Endothelial cell of umbilical vein (primary cell): ENCODE data around the gene PSKH1. TPM values are rescaled to one million over a fixed set of nuclear protein-coding genes. Genes with fewer than 3 reads are reported as not detected.

ENCODE experiments used
- BruUV-seq: library from RNA; stranded (reverse); fragments of 400-500 nt; replicated peaks from 2 replicates; lab custom pipeline; 2021; lab: Mats Ljungman, UMichigan
- CTCF ChIA-PET: fragments of 300-600, 350-600 bp; sonication (Branson Sonifier 250); formaldehyde crosslinking; loops from one replicate; lab custom pipeline; 2021; ENCODE audit warnings: antibody characterized with exemption, inconsistent platforms; lab: Charles Lee
- POLR2A ChIA-PET: fragments of 300-600, 350-600 bp; sonication (Branson Sonifier 250); formaldehyde crosslinking; loops from one replicate; lab custom pipeline; 2021; ENCODE audit warnings: antibody characterized with exemption, inconsistent platforms; lab: Charles Lee
- DNase-seq: peaks from one replicate; pipeline ENCODE4 v3.0.0-alpha.2; 2011; ENCODE audit warnings: low read depth, low spot score
- FAIRE-seq: peaks from 2 replicates; lab custom pipeline; 2011; peaks lifted over from hg19 to GRCh38; lab: Jason Lieb, UNC
- H2AFZ ChIP-seq: 2 replicates; pipeline ENCODE4 v1.6.0; 2012; ENCODE audit warnings: low read depth, low read length, control low read depth, inconsistent platforms
- H3K27ac ChIP-seq: 2 replicates; pipeline ENCODE4 v1.5.1; 2011; ENCODE audit warnings: low read depth, mild to moderate bottlenecking, control low read depth, low read length, moderate library complexity; ENCODE audit not compliant: insufficient read depth
- H3K27me3 ChIP-seq, 2 experiments: 2 replicates each; pipeline versions ENCODE4 v1.6.0 to v1.6.1; 2011; ENCODE audit warnings: low read length in 2 of 2, mixed read lengths in 1 of 2; ENCODE audit not compliant: control insufficient read depth in 2 of 2, insufficient read depth in 2 of 2
- H3K36me3 ChIP-seq, 2 experiments: 2 replicates in 1 of 2; 3 replicates in 1 of 2; pipeline ENCODE4 v1.5.1; 2011; ENCODE audit warnings: low read length in 2 of 2, mild to moderate bottlenecking in 1 of 2, moderate library complexity in 1 of 2; ENCODE audit not compliant: control insufficient read depth in 2 of 2, insufficient read depth in 2 of 2; ENCODE audit errors: extremely low read depth in 1 of 2
- H3K4me1 ChIP-seq: 3 replicates; pipeline ENCODE4 v1.5.1; 2011; ENCODE audit warnings: mild to moderate bottlenecking, low read length; ENCODE audit not compliant: control insufficient read depth, insufficient read depth; ENCODE audit errors: extremely low read depth
- H3K4me2 ChIP-seq: 2 replicates; pipeline ENCODE4 v1.6.1; 2011; ENCODE audit warnings: low read length, control low read depth, mixed read lengths; ENCODE audit not compliant: insufficient read depth
- H3K4me3 ChIP-seq, 3 experiments: fragments of 200-600 bp in 1 of 3; sonication (generic), shearing (Covaris generic) in 1 of 3; replicated peaks in 1 of 3; 2 replicates each; pipeline ENCODE4 v1.5.1; 2011 to 2016; ENCODE audit warnings: control low read depth in 3 of 3, low read length in 3 of 3, mild to moderate bottlenecking in 2 of 3, inconsistent platforms in 1 of 3, low read depth in 1 of 3, moderate library complexity in 1 of 3; ENCODE audit not compliant: insufficient read depth in 1 of 3
- H3K79me2 ChIP-seq: 2 replicates; pipeline ENCODE4 v1.6.0; 2012; ENCODE audit warnings: low read length, inconsistent platforms; ENCODE audit not compliant: control insufficient read depth, insufficient read depth
- H3K9ac ChIP-seq: replicated peaks from 2 replicates; pipeline ENCODE3; 2011; ENCODE audit warnings: low read length, control low read depth; ENCODE audit not compliant: insufficient read depth; ENCODE audit errors: extremely low read depth
- H3K9me1 ChIP-seq: replicated peaks from 3 replicates; pipeline ENCODE4 v1.6.0; 2011; ENCODE audit warnings: mild to moderate bottlenecking, low read length; ENCODE audit not compliant: control insufficient read depth, insufficient read depth; ENCODE audit errors: extremely low read depth
- H3K9me3 ChIP-seq: replicated peaks from 2 replicates; pipeline ENCODE4 v1.5.1; 2012; ENCODE audit warnings: low read length, inconsistent platforms; ENCODE audit not compliant: control insufficient read depth, insufficient read depth
- H4K20me1 ChIP-seq: replicated peaks from 2 replicates; pipeline ENCODE3; 2011; ENCODE audit warnings: mild to moderate bottlenecking, low read length; ENCODE audit not compliant: control insufficient read depth, insufficient read depth; ENCODE audit errors: extremely low read depth
- CTCF ChIP-seq, 2 donors: IDR thresholded peaks; 1 replicate in 1 of 2; 2 replicates in 1 of 2; pipeline ENCODE4 v1.5.1; 2011; ENCODE audit warnings: low read length in 2 of 2, mild to moderate bottlenecking in 2 of 2, moderate library complexity in 2 of 2, control low read depth in 1 of 2, inconsistent platforms in 1 of 2, low read depth in 1 of 2; ENCODE audit not compliant: insufficient read depth in 1 of 2; ENCODE audit errors: extremely low read depth in 1 of 2
- EZH2 ChIP-seq: IDR thresholded peaks from 2 replicates; pipeline ENCODE4 v1.6.1; 2012; ENCODE audit warnings: borderline replicate concordance, low read depth, mild to moderate bottlenecking, moderate library complexity, low read length, inconsistent platforms; ENCODE audit not compliant: severe bottlenecking
- FOS ChIP-seq: IDR thresholded peaks from 2 replicates; pipeline ENCODE4 v1.6.1; 2011; ENCODE audit warnings: mild to moderate bottlenecking, low read length, moderate library complexity, borderline replicate concordance; ENCODE audit not compliant: insufficient read depth
- GATA2 ChIP-seq: IDR thresholded peaks from 2 replicates; pipeline ENCODE4 v1.7.0; 2011; ENCODE audit warnings: low read depth, mild to moderate bottlenecking, moderate library complexity, mixed read lengths, low read length; ENCODE audit not compliant: insufficient read length, insufficient read depth
- JUN ChIP-seq: IDR thresholded peaks from 2 replicates; pipeline ENCODE4 v1.6.1; 2011; ENCODE audit warnings: borderline replicate concordance, low read depth; ENCODE audit not compliant: insufficient read length, insufficient read depth
- MAX ChIP-seq: IDR thresholded peaks from 2 replicates; pipeline ENCODE4 v1.6.1; 2011; ENCODE audit not compliant: insufficient read depth, insufficient read length
- MYC ChIP-seq: IDR thresholded peaks from one replicate; pipeline ENCODE4 v1.6.1; 2011; ENCODE audit warnings: mild to moderate bottlenecking, low read depth, low read length
- POLR2A ChIP-seq: IDR thresholded peaks from 2 replicates; pipeline ENCODE4 v1.6.1; 2012; ENCODE audit warnings: low read depth, mild to moderate bottlenecking, control low read depth, low read length
- POLR2AphosphoS5 ChIP-seq: IDR thresholded peaks from 2 replicates; pipeline ENCODE4 v1.6.1; 2012; ENCODE audit warnings: low read depth, mild to moderate bottlenecking, control low read depth, low read length, moderate library complexity; ENCODE audit not compliant: insufficient read depth
- dilution Hi-C: fragments of 300-500 bp; cut with MboI; formaldehyde crosslinking; loops from one replicate; pipeline ENCODE4 v1.15.0; 2019; ENCODE audit warnings: low sequenced_read_pairs; ENCODE audit not compliant: extremely low pct_ligation_motif_present
- intact Hi-C: fragments of 100-400 bp; cut with micrococcal nuclease; formaldehyde crosslinking; loops from one replicate; pipeline ENCODE4 v1.10.0; 2022
- polyA plus RNA-seq, 4 experiments: library from polyadenylated mRNA; depleted of rRNA in 3 of 4; stranded (reverse) in 3 of 4; unstranded in 1 of 4; fragments of >200 nt; gene quantifications; 2 replicates each; pipeline versions ENCODE4 v1.2.1 to v1.2.3, GENCODE V29; 2011 to 2012; ENCODE audit warnings: missing spikeins in 1 of 4
- total RNA-seq: library from RNA; stranded (reverse); gene quantifications from 2 replicates; pipeline ENCODE4 v1.2.3, GENCODE V29; 2021

PSKH1 gene
- total and polyA plus RNA-seq, 2 donors (not counting 3 experiments of a cell fraction or from before 2014, with no cell fraction given) = 25.9 to 42.6 TPM

GRCh38 chr16:67910158-67910557 lies 17.1 kb downstream of the PSKH1 start:
- no peak for TF ChIP-seq POLR2AphosphoS5
- no peak for TF ChIP-seq MYC
- no peak for TF ChIP-seq POLR2A
- no peak for TF ChIP-seq GATA2
- no peak for TF ChIP-seq FOS
- no peak for TF ChIP-seq EZH2
- no peak for TF ChIP-seq JUN
- H3K27me3 ChIP-seq = no peaks in the 10 kb centered on the region
- H3K27ac ChIP-seq = no peak overlapping the region
- no peaks in the 10 kb centered on the region for H3K4me1 ChIP-seq
- no peak for DNase-seq
- no TSS peak for BruUV-seq
- no peak overlapping the region for H3K4me2 ChIP-seq
- POLR2A ChIA-PET = interaction anchor here (0.5 kb wide), 1 partner anchor 14 kb away, joined by 3 read pairs; no protein-coding TSS in a partner anchor
- H3K4me3 ChIP-seq = no peak overlapping the region
- no peaks in the 10 kb centered on the region for H4K20me1 ChIP-seq
- peaks cover 3 to 15% of the 10 kb centered on the region in 2 experiments for H3K36me3 ChIP-seq
- no peak for FAIRE-seq
- no peaks in the 10 kb centered on the region for H3K9me3 ChIP-seq
- H2AFZ ChIP-seq = no peak overlapping the region
- CTCF ChIA-PET = interaction anchor here (0.7 to 1.9 kb wide), 4 partner anchors 14 to 238 kb away, joined by 3 to 18 read pairs (median 3); partner anchors contain the start of genes NRN1L and PSKH1
- intact Hi-C loops (no loop called here), dilution Hi-C loops (loop anchor here (25.0 kb wide), 1 partner anchor 223 kb away; no protein-coding TSS in a partner anchor)
- no peaks in the 10 kb centered on the region for H3K9me1 ChIP-seq
- no peak overlapping the region for H3K9ac ChIP-seq
- H3K79me2 ChIP-seq = no peaks in the 10 kb centered on the region

- no TSS peak for BruUV-seq
- ChIA-PET CTCF (interaction anchor here (0.5 to 2.4 kb wide), 7 partner anchors 11 to 126 kb away, joined by 3 to 8 read pairs (median 4); no protein-coding TSS in a partner anchor), POLR2A (no interaction called here)
- no peaks in the 10 kb centered on the region for H3K9me1 ChIP-seq
- no peaks in the 10 kb centered on the region for H3K27me3 ChIP-seq
- H3K4me2 ChIP-seq = no peak overlapping the region
- FAIRE-seq (no peak), DNase-seq (no peak)
- H3K36me3 ChIP-seq = peaks cover 0 to 13% of the 10 kb centered on the region in 2 experiments
- no peak overlapping the region for H2AFZ ChIP-seq
- intact Hi-C loops = no loop called here
- TF ChIP-seq FOS = no peak
- no peak for TF ChIP-seq EZH2
- TF ChIP-seq GATA2 = no peak
- TF ChIP-seq POLR2A = no peak
- TF ChIP-seq CTCF (IDR thresholded peaks at IDR 0.05; ENCODE audit: extremely low read depth in 1 of 2, insufficient read depth in 1 of 2, low read depth in 1 of 2, low read length in 2 of 2) = no peak
- TF ChIP-seq POLR2AphosphoS5 = no peak
- TF ChIP-seq MAX = no peak
- no peak for TF ChIP-seq JUN
- no peak for TF ChIP-seq MYC
- dilution Hi-C loops = loop anchor here (25.0 kb wide), 1 partner anchor 228 kb away; no protein-coding TSS in a partner anchor
- H3K4me1 ChIP-seq = no peaks in the 10 kb centered on the region
- H3K4me3 ChIP-seq = no peak overlapping the region
- H3K9me3 ChIP-seq = no peaks in the 10 kb centered on the region
- no peaks in the 10 kb centered on the region for H3K79me2 ChIP-seq
- H3K9ac ChIP-seq = no peak overlapping the region
- H3K27ac ChIP-seq = no peak overlapping the region
- no peaks in the 10 kb centered on the region for H4K20me1 ChIP-seq
Observed at GRCh38 chr16:67914758-67915495, 21.9 kb downstream of the PSKH1 start.
